Measurements from ENCODE around the gene OPA1. TPM values are rescaled to one million over a fixed set of nuclear protein-coding genes. Genes with fewer than 3 reads are reported as not detected.

OPA1 gene
- total and polyA plus RNA-seq, 2 of the 13 experiments (the other 11 are each of a cell fraction or from before 2014, with no cell fraction given): 26.7 to 78.5 TPM

GRCh38 chr3:193569119-193569518 is 23.9 kb upstream of the OPA1 start:
- Histone ChIP-seq H3K4me3 (replicated peaks in 1 of 3; ENCODE audit: insufficient read depth in 1 of 3, low read depth in 2 of 3, low read length in 3 of 3) (no peak overlapping the region), H3K79me2 (ENCODE audit: insufficient read depth, low read length) (no peaks in the 10 kb centered on the region), H3K4me1 (ENCODE audit: insufficient read depth, low read length) (no peaks in the 10 kb centered on the region), H4K20me1 (ENCODE audit: insufficient read depth, low read length) (no peaks in the 10 kb centered on the region), H2AFZ (ENCODE audit: low read length) (no peak overlapping the region), H3K4me2 (ENCODE audit: low read depth, low read length) (no peak overlapping the region), H3K9ac (ENCODE audit: insufficient read depth, low read depth, low read length) (no peak overlapping the region), H3K9me3 (ENCODE audit: low read length) (no peaks in the 10 kb centered on the region), H3K27me3 (ENCODE audit: control insufficient read depth in 1 of 2, insufficient read depth in 2 of 2, low read length in 2 of 2) (no peaks in the 10 kb centered on the region), H3K36me3 (replicated peaks in 1 of 2; ENCODE audit: control insufficient read depth in 1 of 2, insufficient read depth in 2 of 2, low read length in 2 of 2) (no peaks in the 10 kb centered on the region), H3K27ac (ENCODE audit: extremely low read length, insufficient read depth, low read length) (no peak overlapping the region)
- ChIA-PET POLR2A (no interaction called here), CTCF (ENCODE audit: low intra/inter-chr PET ratio, low total read pairs) (no interaction called here)
- in situ Hi-C loops (cut with HindIII; ENCODE audit: extremely low pct_ligation_motif_present, low pct_unique_long_range_greater_than_20kb) (loop anchor here (25.0 kb wide), 2 partner anchors 532 to 1007 kb away; no protein-coding TSS in a partner anchor), intact Hi-C loops (cut with micrococcal nuclease; ENCODE audit: unreplicated experiment) (no loop called here)
- no peak for FAIRE-seq
- peak; percentile 72 for TF ChIP-seq MAFF (IDR thresholded peaks at IDR 0.05; ENCODE audit: low read depth, low read length)
- no peak for TF ChIP-seq PLSCR1 (CRISPR knock-in tag; IDR thresholded peaks at IDR 0.05; ENCODE audit: borderline replicate concordance)
- TF ChIP-seq ZNF772 (CRISPR knock-in tag; IDR thresholded peaks at IDR 0.05): no peak
- no peak for TF ChIP-seq IKZF5 (CRISPR knock-in tag; IDR thresholded peaks at IDR 0.05)
- peak; percentile 71 to 76 for TF ChIP-seq MAFK (conservative IDR thresholded peaks at IDR 0.05 in 1 of 2, IDR thresholded peaks at IDR 0.05 in 1 of 2; ENCODE audit: low read length in 2 of 2)
- BruUV-seq (replicated peaks): no TSS peak
- DNase-seq (ENCODE audit: low spot score): no peak
- ATAC-seq: no peak
- WGBS (ENCODE audit: low lambda C conversion rate): 2% methylated on average over 2 of the region's 2 CpGs

- H2AFZ ChIP-seq (ENCODE audit: low read length): no peak overlapping the region
- no peak overlapping the region for H3K4me2 ChIP-seq (ENCODE audit: low read depth, low read length)
- no peak overlapping the region for H3K4me3 ChIP-seq (replicated peaks in 1 of 3; ENCODE audit: insufficient read depth in 1 of 3, low read depth in 2 of 3, low read length in 3 of 3)
- no peaks in the 10 kb centered on the region for H3K4me1 ChIP-seq (ENCODE audit: insufficient read depth, low read length)
- no peak overlapping the region for H3K9ac ChIP-seq (ENCODE audit: insufficient read depth, low read depth, low read length)
- peak; percentile 86 for FAIRE-seq
- H3K27me3 ChIP-seq (ENCODE audit: control insufficient read depth in 1 of 2, insufficient read depth in 2 of 2, low read length in 2 of 2): 0 out of 5 replicates have a peak, but pooled peaks cover 0 to 2% of the 10 kb centered on the region in 2 experiments
- no peaks in the 10 kb centered on the region for H3K79me2 ChIP-seq (ENCODE audit: insufficient read depth, low read length)
- DNase-seq (ENCODE audit: low spot score): peak; percentile 44
- no peaks in the 10 kb centered on the region for H3K36me3 ChIP-seq (replicated peaks in 1 of 2; ENCODE audit: control insufficient read depth in 1 of 2, insufficient read depth in 2 of 2, low read length in 2 of 2)
- WGBS (ENCODE audit: low lambda C conversion rate): 1% methylated on average over 9 of the region's 10 CpGs
- H3K27ac ChIP-seq (ENCODE audit: extremely low read length, insufficient read depth, low read length): no peak overlapping the region
- ChIA-PET CTCF (ENCODE audit: low intra/inter-chr PET ratio, low total read pairs) (interaction anchor here (0.6 to 2.0 kb wide), 5 partner anchors 111 to 1006 kb away, joined by 4 to 25 read pairs (median 7); no protein-coding TSS in a partner anchor), POLR2A (interaction anchor here (0.7 kb wide), 1 partner anchor 757 kb away, joined by 3 read pairs; no protein-coding TSS in a partner anchor)
- in situ Hi-C loops (cut with HindIII; ENCODE audit: extremely low pct_ligation_motif_present, low pct_unique_long_range_greater_than_20kb) (loop anchor here (5.0 to 25.0 kb wide), 4 partner anchors 110 to 1010 kb away; no protein-coding TSS in a partner anchor), intact Hi-C loops (cut with micrococcal nuclease; ENCODE audit: unreplicated experiment) (loop anchor here (1.0 kb wide), 4 partner anchors 111 to 1006 kb away; no protein-coding TSS in a partner anchor)
- H4K20me1 ChIP-seq (ENCODE audit: insufficient read depth, low read length): no peaks in the 10 kb centered on the region
- H3K9me3 ChIP-seq (ENCODE audit: low read length): no peaks in the 10 kb centered on the region
- peak; percentile 91 for ATAC-seq
- no TSS peak for BruUV-seq (replicated peaks)
- TF ChIP-seq MIXL1 (CRISPR knock-in tag; IDR thresholded peaks at IDR 0.05) (no peak), ZNF646 (CRISPR knock-in tag; IDR thresholded peaks at IDR 0.05) (no peak)
These were observed 20.5 kb upstream of the OPA1 start for GRCh38 chr3:193572426-193572908.
